Measurements from ENCODE around the gene ATP6V1G1.
"Not testable (repeated sequence)": the region's sequence is repeated elsewhere in the genome, so short reads cannot be mapped to it uniquely, and the experiment has no call there.

ATP6V1G1 gene

GRCh38 chr9:114591849-114592248 lies 4.3 kb downstream of the ATP6V1G1 start:
- DNase-seq (ENCODE audit: low read depth) = no peak
- H3K4me3 ChIP-seq (ENCODE audit: low read depth, low read length) = no peak overlapping the region
- no peak for TF ChIP-seq CTCF (conservative IDR thresholded peaks at IDR 0.05; ENCODE audit: low read depth, low read length)

GRCh38 chr9:114592356-114592755 lies 4.8 kb downstream of the ATP6V1G1 start:
- peak; percentile 76 for DNase-seq (ENCODE audit: low read depth)

GRCh38 chr9:114594136-114594535 lies 6.6 kb downstream of the ATP6V1G1 start:
- TF ChIP-seq CTCF (conservative IDR thresholded peaks at IDR 0.05; ENCODE audit: low read depth, low read length) = no peak
- no peak for DNase-seq (ENCODE audit: low read depth)
- no peak overlapping the region for H3K4me3 ChIP-seq (ENCODE audit: low read depth, low read length)

More at GRCh38 chr9:114592356-114592755, 4.8 kb downstream of the ATP6V1G1 start:
- peak; percentile 74 for TF ChIP-seq CTCF (conservative IDR thresholded peaks at IDR 0.05; ENCODE audit: low read depth, low read length)
- no peak overlapping the region for H3K4me3 ChIP-seq (ENCODE audit: low read depth, low read length)

- DNase-seq (ENCODE audit: low read depth); H3K4me3 ChIP-seq (ENCODE audit: low read depth, low read length): not testable (repeated sequence)
These were observed 13.1 kb downstream of the ATP6V1G1 start for GRCh38 chr9:114600502-114601248.

- DNase-seq (ENCODE audit: low read depth); H3K4me3 ChIP-seq (ENCODE audit: low read depth, low read length): not testable (repeated sequence)
These were observed 14.2 kb downstream of the ATP6V1G1 start for GRCh38 chr9:114601787-114602186.

GRCh38 chr9:114602620-114603019 lies 15.1 kb downstream of the ATP6V1G1 start:
- no peak overlapping the region for H3K4me3 ChIP-seq (ENCODE audit: low read depth, low read length)
- DNase-seq (ENCODE audit: low read depth) = no peak
- TF ChIP-seq CTCF (conservative IDR thresholded peaks at IDR 0.05; ENCODE audit: low read depth, low read length) = no peak

GRCh38 chr9:114603248-114603647 lies 15.7 kb downstream of the ATP6V1G1 start:
- no peak overlapping the region for H3K4me3 ChIP-seq (ENCODE audit: low read depth, low read length)
- no peak for DNase-seq (ENCODE audit: low read depth)
- TF ChIP-seq CTCF (conservative IDR thresholded peaks at IDR 0.05; ENCODE audit: low read depth, low read length) = no peak

- DNase-seq (ENCODE audit: low read depth) = no peak
- no peak for TF ChIP-seq CTCF (conservative IDR thresholded peaks at IDR 0.05; ENCODE audit: low read depth, low read length)
- H3K4me3 ChIP-seq (ENCODE audit: low read depth, low read length) = no peak overlapping the region
These were observed 17.4 kb downstream of the ATP6V1G1 start for GRCh38 chr9:114604989-114605388.
